Spinal cord (tissue), 10 donors: ENCODE measurements around the gene SUZ12. TPM values are rescaled to one million over a fixed set of nuclear protein-coding genes. Genes with fewer than 3 reads are reported as not detected.

Experiments
- DNase-seq, 6 donors: peaks; one replicate each; pipeline versions ENCODE4 v3.0.0 to v3.0.0-alpha.2; 2013 to 2015; ENCODE audit warnings: low spot score in 6 of 6, low read depth in 4 of 6
- H3K27ac ChIP-seq: one replicate; pipeline ENCODE4 v1.5.1; 2013; ENCODE audit warnings: low read depth, low read length, control low read depth
- H3K27me3 ChIP-seq: one replicate; pipeline ENCODE4 v1.6.1; 2013; ENCODE audit warnings: low read length; ENCODE audit not compliant: control insufficient read depth, insufficient read depth
- H3K36me3 ChIP-seq: one replicate; pipeline ENCODE4 v1.6.1; 2013; ENCODE audit warnings: low read length; ENCODE audit not compliant: control insufficient read depth, insufficient read depth
- H3K4me1 ChIP-seq: one replicate; pipeline ENCODE4 v1.6.1; 2013; ENCODE audit warnings: low read length; ENCODE audit not compliant: control insufficient read depth, insufficient read depth
- H3K4me3 ChIP-seq: one replicate; pipeline ENCODE4 v1.5.1; 2013; ENCODE audit warnings: low read depth, low read length, control low read depth
- H3K9me3 ChIP-seq: one replicate; pipeline ENCODE4 v1.6.1; 2013; ENCODE audit warnings: low read length; ENCODE audit not compliant: control insufficient read depth, insufficient read depth
- WGBS: methylation state at CpG from one replicate; pipeline ENCODE4 v1.1.5; 2013; ENCODE audit warnings: missing lambda C conversion rate; ENCODE audit not compliant: insufficient coverage; 5-methylcytosine and 5-hydroxymethylcytosine counted together
- polyA plus RNA-seq, 2 donors: library from polyadenylated mRNA; unstranded; fragments of 120-200 nt; gene quantifications; one replicate each; pipeline ENCODE4 v1.2.1, GENCODE V29; 2013; ENCODE audit not compliant: insufficient read length in 2 of 2
- total RNA-seq, 2 donors: library from RNA; depleted of rRNA in 1 of 2; stranded (reverse); fragments of 120-200 nt in 1 of 2; fragments of >200 nt in 1 of 2; gene quantifications; one replicate each; pipeline versions ENCODE4 v1.2.3 to v1.2.4, GENCODE V29; 2013 to 2014
- donor health status: healthy.

SUZ12 gene
- total and polyA plus RNA-seq, 4 donors, result 17.3 to 39.4 (median 25.8) TPM

GRCh38 chr17:32006957-32007462 is 70.2 kb downstream of the SUZ12 start, which contains the start of gene LRRC37B:
LRRC37B (plus strand) TSS chr17:32007383; CDS start chr17:32021393, 14,010 bp downstream.
- peak within 1 kb of the TSS; percentile 82 for H3K4me3 ChIP-seq
- H3K36me3 ChIP-seq, result no peaks in the 10 kb centered on the region
- H3K4me1 ChIP-seq, result peaks cover 14% of the 10 kb centered on the region
- DNase-seq, result peak; percentile 62 to 95 (median 72)
- 0% methylated on average over 45 of the region's 51 CpGs for WGBS
- no peaks in the 10 kb centered on the region for H3K27me3 ChIP-seq
- H3K9me3 ChIP-seq, result no peaks in the 10 kb centered on the region
- peak within 1 kb of the TSS; percentile 81 for H3K27ac ChIP-seq

GRCh38 chr17:32007463-32008298 is 70.9 kb downstream of the SUZ12 start:
- H3K4me1 ChIP-seq, result peaks cover 14% of the 10 kb centered on the region
- WGBS, result under 1% methylated on average over 74 of the region's 80 CpGs
- H3K27ac ChIP-seq, result peak overlapping the region; percentile 81
- no peaks in the 10 kb centered on the region for H3K9me3 ChIP-seq
- H3K27me3 ChIP-seq, result no peaks in the 10 kb centered on the region
- DNase-seq, result peak in 5 of 6 donors; percentile 8 to 89 (median 64)
- H3K4me3 ChIP-seq, result peak overlapping the region; percentile 82
- H3K36me3 ChIP-seq, result no peaks in the 10 kb centered on the region

GRCh38 chr17:32009262-32009542 is 72.4 kb downstream of the SUZ12 start:
- H3K36me3 ChIP-seq, result no peaks in the 10 kb centered on the region
- no peak overlapping the region for H3K27ac ChIP-seq
- DNase-seq, result no peak
- H3K27me3 ChIP-seq, result no peaks in the 10 kb centered on the region
- H3K4me1 ChIP-seq, result peaks cover 14% of the 10 kb centered on the region
- WGBS, result no CpG with 5 or more reads among the region's 2 CpGs
- no peaks in the 10 kb centered on the region for H3K9me3 ChIP-seq
- no peak overlapping the region for H3K4me3 ChIP-seq

GRCh38 chr17:32010114-32010513 is 73.3 kb downstream of the SUZ12 start:
- Histone ChIP-seq H3K27me3 (no peaks in the 10 kb centered on the region), H3K4me3 (no peak overlapping the region), H3K27ac (no peak overlapping the region), H3K4me1 (peaks cover 14% of the 10 kb centered on the region), H3K9me3 (no peaks in the 10 kb centered on the region), H3K36me3 (no peaks in the 10 kb centered on the region)
- no peak for DNase-seq
- WGBS, result no CpG with 5 or more reads among the region's 4 CpGs

- Histone ChIP-seq H3K36me3 (peaks cover under 1% of the 10 kb centered on the region), H3K27me3 (no peaks in the 10 kb centered on the region), H3K9me3 (no peaks in the 10 kb centered on the region), H3K4me1 (no peaks in the 10 kb centered on the region), H3K4me3 (no peak overlapping the region), H3K27ac (no peak overlapping the region)
- no peak for DNase-seq
- 60% methylated on average over 1 of the region's 9 CpGs for WGBS
These were observed 78.6 kb downstream of the SUZ12 start for GRCh38 chr17:32015245-32016013.

- H3K36me3 ChIP-seq, result peaks cover 8% of the 10 kb centered on the region
- WGBS, result 98% methylated on average over 4 of the region's 7 CpGs
- no peak for DNase-seq
- H3K4me3 ChIP-seq, result no peak overlapping the region
- peaks cover 5% of the 10 kb centered on the region for H3K4me1 ChIP-seq
- H3K9me3 ChIP-seq, result no peaks in the 10 kb centered on the region
- no peaks in the 10 kb centered on the region for H3K27me3 ChIP-seq
- no peak overlapping the region for H3K27ac ChIP-seq
These were observed 79.4 kb downstream of the SUZ12 start for GRCh38 chr17:32016231-32016630.

GRCh38 chr17:32019228-32019627 is 82.4 kb downstream of the SUZ12 start:
- no CpG with 5 or more reads among the region's 1 CpG for WGBS
- peaks cover 15% of the 10 kb centered on the region for H3K36me3 ChIP-seq
- no peak for DNase-seq
- no peaks in the 10 kb centered on the region for H3K9me3 ChIP-seq
- no peaks in the 10 kb centered on the region for H3K27me3 ChIP-seq
- H3K4me1 ChIP-seq, result peaks cover 5% of the 10 kb centered on the region
- no peak overlapping the region for H3K4me3 ChIP-seq
- H3K27ac ChIP-seq, result no peak overlapping the region

GRCh38 chr17:32020943-32021614 is 84.3 kb downstream of the SUZ12 start:
- no peaks in the 10 kb centered on the region for H3K9me3 ChIP-seq
- peaks cover 5% of the 10 kb centered on the region for H3K4me1 ChIP-seq
- peak in 1 of 6 donors; percentile 22 for DNase-seq
- 79% methylated on average over 14 of the region's 16 CpGs for WGBS
- H3K27me3 ChIP-seq, result no peaks in the 10 kb centered on the region
- no peak overlapping the region for H3K4me3 ChIP-seq
- no peak overlapping the region for H3K27ac ChIP-seq
- peaks cover 15% of the 10 kb centered on the region for H3K36me3 ChIP-seq

GRCh38 chr17:32021615-32021955 is 84.8 kb downstream of the SUZ12 start:
- WGBS, result 91% methylated on average over 4 of the region's 7 CpGs
- Histone ChIP-seq H3K36me3 (peaks cover 18% of the 10 kb centered on the region), H3K9me3 (no peaks in the 10 kb centered on the region)

More at GRCh38 chr17:32021615-32021955, 84.8 kb downstream of the SUZ12 start:
- H3K4me1 ChIP-seq, result peaks cover 5% of the 10 kb centered on the region
- no peak overlapping the region for H3K27ac ChIP-seq
- no peaks in the 10 kb centered on the region for H3K27me3 ChIP-seq
- no peak overlapping the region for H3K4me3 ChIP-seq
- no peak for DNase-seq
